NCI-H446 treated with DMSO at 0.1 percent for 48 hours (cell line): Measurements from ENCODE around the gene AUTS2.

Experiments
- DNase-seq: peaks from one replicate; lab custom pipeline; 2025; lab: John Stamatoyannopoulos, UW

The AUTS2 gene

DNA sequence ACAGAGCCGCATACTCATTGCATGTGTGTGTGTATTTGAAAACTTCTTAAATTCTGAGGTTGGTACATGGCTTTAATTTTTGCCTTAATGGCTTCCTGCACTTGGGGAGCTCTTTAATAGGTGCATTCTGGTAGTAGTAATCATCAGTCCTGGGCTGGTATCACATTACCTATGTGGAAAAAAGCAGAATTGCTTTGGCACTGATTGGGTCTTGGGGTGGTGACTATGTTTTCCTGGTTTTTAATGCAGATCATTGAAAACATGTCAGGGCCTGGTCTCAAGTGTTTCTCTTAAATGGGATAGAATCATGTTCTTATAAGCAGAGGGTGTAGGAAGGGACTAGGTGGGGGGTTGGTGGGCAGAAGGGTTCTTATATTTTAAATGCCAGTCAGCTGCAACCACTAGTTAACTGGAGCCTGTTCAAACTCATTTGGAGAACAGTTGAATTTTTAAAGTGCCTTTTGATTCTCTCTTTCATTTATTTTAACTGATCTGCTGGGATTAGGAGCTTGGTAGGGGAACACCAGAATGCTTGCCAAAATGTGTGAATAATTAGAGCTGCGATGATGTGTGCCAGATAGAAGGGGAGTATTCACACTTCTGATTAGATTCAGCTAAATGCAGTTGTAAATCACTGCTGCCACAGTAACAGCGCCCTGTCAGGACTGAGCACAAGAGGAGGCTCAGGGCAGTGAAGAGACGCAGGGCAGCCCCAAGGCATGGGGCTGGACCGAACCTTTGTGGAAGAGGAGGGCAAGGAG, 900.1 kb downstream of the AUTS2 start:
- peak; percentile 88 for DNase-seq

DNA sequence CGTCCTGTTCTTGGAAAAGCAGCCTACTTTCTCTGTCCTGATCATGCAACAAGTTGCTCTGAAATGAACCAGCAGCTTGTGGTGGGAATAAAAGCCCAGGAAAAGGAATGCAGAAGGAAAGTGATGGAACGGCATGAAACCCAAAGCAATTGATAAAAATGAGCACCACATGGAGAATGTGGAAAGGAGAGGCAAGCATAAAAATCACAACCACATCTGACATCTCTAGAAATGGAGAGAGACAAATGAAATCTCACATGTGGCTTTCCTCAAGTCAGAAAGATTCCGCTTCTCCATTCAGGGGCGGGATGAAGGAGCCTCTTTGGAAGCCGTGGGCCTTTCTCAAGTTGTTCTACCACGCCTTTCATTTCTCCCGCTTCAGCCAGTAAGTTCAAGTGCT, 902.0 kb downstream of the AUTS2 start:
- no peak for DNase-seq

DNA sequence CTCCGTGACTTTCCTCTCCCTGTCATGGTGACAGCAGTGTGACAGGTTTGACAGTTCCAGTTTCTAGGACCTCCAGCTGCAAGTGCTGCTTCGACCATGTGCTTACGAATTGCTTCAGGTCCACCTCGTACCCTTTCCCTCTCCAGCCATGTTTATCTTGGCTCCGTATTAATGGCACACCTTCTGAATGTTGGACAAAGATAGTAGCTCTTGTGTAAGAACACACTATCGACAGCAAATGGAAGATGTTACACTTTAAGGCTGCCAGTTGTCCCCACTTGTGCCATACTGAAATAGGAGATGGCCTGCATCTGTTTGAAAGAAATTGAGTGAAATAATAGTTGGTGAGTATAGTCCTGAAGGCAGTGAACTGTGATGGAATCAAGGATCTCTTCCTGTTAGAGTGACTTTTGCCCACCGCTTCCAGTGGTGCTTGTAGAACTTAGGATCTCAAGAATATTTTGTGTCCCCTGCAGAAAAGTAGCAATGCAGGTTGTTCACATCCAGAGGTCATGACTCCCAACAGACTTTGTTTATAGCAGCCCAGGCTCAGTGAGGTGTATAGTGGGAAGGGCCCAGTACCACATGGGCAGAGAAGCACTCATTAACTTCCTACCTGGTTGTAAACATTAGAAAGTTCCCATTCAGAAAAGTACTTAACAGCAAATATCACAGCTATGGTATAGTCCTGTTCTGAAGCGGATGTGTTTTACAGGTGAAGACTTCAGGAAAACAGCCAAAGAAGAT, 904.0 kb downstream of the AUTS2 start:
- no peak for DNase-seq

DNA sequence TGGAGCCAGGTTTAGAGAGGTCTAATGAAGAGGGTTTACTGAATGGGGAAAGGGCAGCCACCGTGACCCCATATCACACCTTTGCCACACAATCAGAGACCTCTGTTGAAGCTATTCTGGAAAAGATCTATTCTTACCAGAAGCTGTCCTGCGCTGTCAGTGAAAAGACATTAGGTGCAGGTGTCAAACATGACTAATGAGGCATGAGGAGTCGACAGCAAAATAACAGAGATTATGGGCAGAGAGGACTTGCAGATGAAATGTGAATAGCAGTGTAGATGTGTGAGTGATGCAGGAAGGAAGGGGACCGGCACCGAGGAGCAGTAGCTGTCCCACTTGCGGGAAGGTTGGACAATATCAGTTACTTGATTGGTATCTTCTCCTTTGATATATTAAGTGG, 906.0 kb downstream of the AUTS2 start:
- no peak for DNase-seq

DNA sequence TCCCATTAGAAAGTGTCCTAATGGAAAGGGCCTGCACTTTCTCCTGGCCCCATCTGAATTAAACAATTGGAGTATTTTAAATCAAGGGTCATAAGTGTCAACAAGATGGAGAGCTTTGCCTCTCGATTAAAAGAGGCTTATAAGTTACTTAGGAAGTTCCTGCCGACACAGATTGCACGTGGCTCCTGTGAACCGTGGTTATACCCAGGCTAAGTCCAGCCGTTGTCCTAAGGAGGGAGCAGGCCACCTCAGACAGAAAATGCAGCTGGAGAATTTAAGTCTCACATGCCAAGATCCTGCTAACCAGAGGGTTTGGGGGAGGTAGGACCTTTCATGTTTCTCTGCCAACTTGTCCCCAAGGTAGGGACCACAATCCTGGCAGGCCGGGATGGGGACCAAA, 907.2 kb downstream of the AUTS2 start:
- no peak for DNase-seq

DNA sequence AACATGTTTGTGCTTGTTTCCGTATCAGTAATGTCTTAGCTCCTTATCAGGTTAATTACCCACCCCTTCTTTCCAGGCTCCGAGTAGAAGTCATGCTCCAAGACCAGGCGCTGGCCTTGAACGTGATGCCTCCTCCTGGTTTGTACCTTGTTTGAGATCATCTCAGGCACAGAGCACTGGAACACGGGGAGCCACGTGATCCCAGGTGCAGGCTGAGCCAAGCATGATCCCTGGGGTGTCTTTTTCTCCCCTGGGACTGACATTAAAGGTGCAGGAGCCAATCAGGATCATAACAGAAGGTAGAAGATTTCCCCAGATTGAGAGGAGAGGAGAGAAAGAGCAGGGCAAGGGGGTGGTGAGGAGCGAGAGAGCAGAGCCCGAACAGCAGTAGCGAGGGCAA, 907.6 kb downstream of the AUTS2 start:
- no peak for DNase-seq

DNA sequence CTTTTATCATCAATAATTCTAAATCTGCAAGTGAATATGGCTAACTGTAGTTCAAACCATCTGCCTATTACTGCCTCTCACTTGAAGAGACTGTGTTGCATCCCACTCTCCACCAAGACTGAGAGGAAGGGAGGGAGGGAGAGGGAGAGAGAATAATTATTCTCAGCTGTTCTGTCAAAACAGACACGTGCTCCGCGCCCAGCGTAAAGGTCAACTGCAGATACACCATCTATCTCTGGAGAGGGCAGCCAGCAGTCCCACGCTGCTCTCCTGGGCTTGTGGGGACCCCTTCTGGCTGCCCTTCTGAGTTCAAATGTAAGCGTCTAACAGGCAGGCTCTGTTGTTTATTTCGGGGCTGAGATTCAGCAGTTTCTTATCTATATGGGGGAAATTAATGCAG, 908.2 kb downstream of the AUTS2 start:
- no peak for DNase-seq

DNA sequence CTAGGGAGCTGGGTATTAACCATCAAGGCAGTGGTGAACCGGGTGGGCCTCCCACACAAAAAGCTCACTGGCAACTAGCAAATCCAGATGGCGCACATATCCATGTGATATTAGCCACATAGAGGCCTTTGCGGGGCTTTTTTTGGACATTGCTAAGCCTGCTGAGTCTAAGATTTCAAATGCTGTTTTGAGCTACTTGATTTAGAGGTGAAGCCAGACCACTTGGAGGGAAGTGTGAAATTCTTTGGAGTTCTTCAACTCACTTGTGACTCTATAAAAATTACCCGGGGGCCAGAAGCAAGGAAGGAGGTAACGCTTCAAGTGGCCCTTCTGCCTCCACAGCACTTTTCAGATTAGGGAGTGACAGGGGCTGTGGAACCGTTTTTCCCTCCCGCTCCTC, 913.9 kb downstream of the AUTS2 start:
- no peak for DNase-seq

DNA sequence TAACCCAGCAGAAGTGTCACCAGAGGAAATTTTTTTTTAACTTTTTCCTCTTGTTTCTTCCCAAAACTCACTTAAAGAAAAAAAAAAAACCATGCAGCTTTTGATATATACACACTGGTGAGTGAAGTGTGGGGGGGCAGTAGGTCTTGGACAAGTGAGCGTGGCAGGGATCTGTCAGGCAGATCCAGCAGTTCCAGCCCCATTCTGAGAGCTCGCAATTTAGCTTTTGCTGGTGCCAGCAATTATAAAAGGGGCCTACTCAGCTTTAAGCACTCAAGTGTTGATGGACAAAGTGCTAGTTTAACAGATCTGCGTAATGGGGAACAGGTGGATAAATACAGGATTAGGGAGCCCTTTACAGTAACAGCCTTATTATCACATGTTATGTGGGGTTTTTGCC, 914.5 kb downstream of the AUTS2 start:
- DNase-seq: peak; percentile 74

DNA sequence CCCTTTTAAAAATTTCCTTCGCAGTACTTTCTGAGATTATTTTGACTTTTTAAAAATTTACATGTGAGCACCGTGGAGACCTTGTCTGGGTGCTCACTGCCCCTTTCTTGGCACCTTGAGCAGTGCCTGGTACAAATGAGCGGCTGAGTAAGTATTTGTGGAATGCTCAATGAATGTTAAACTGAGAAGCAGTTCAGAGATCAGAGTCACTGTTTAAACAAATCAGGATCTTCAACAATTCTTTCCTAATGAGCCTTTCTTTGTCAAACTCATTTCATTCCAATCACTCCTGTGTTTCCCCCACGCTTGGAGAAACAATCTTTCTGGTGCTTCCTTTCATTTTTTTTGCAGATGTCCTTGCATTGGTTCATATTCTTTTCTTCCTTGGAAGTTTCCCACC, 922.3 kb downstream of the AUTS2 start:
- no peak for DNase-seq

DNA sequence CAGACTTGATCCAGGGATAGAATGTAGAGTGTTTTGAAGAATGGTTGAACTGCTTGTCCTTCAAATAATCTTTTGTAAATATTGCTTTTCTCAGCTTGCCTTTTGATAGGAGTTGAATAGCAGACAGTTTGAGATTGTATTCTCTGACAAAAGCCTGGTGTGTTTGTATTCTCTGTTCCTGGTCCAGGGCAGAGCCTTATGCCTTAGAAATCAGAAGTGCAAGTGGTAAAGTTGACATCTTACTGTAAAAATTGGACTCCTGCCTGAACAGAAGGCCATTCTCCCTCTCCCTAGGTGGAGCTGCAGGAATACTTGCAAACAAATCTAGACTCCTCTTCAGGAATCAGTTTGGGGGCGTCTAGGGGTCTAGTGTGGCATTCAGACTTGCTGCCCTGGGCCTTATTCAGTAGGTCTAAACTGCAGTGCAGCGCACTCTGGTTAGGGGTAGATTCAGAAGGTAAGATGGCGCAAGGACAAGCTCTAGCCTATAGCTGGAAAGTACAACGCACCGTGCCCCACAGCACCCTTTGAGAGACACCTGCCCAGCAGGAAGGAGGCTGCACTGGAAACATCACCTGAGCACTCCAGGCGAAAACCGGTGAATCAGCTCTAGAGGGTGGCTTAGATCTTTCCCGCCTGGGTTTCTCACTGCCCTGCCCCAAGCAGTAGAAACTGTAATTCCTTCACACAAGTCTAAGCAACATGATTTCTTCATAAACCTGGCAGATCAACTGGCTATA, 925.1 kb downstream of the AUTS2 start:
- no peak for DNase-seq

DNA sequence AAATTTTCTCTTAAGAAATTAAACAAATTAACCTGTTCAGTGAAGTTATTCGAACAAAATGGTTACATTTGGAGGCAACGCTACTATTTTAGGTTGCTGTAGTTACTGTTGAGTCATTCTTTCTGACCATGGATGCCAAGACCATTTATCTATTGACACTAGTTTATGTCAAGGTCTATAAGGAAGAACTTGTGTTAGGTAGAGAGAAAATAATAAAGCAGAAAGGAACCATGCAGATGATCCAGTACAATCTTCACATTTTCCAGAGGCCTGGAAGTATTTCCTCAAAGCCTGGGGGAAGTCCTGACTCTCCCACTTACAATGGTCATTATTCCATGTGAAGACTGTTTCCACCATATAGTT, 925.7 kb downstream of the AUTS2 start:
- no peak for DNase-seq

DNA sequence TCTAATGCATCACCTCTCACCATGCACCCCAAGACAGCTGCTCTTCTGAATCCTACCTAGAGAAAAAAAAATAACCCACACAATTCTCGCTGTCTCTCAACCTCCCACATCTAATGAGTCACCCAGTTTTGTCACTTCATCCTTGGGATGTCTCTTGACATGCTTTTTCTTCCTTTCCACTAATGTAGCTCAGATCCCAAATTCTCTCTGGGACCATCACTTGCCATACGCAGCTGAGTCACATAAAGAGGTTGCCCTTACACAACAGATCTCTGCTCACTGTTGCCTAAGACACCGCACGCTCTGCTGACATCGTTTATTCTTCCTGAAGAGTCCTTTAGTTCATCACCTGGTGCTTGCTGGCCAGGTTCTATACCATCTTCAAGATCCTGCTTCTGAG, 927.7 kb downstream of the AUTS2 start:
- no peak for DNase-seq

DNA sequence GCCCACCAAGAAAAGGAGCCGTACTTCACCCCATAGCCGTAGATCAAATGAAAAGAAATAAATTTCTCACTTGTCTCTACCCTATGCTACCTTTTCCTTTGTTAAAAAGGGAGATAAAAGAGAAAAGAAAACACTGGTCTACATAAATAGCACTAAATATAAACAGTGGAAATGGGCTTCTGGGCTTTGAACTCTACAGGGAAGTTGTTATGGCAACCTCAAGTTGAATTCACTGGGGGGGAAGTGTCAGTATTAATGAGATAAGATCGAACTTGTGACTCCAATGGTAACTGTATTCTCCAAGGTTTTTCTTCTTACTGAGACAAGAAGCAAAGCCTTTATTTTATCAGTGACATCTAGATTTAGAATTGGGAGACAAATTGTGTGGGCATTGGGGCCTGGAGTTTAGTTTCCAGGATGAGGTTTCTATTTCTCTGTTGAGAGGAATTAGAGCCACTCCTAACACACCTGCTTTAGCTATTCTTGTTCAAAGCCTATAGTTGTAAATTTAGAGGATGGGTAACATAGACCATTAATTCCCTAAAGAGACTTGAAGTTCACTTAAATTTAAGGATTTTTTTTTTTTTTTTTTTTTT, 929.3 kb downstream of the AUTS2 start:
- DNase-seq: no peak

DNA sequence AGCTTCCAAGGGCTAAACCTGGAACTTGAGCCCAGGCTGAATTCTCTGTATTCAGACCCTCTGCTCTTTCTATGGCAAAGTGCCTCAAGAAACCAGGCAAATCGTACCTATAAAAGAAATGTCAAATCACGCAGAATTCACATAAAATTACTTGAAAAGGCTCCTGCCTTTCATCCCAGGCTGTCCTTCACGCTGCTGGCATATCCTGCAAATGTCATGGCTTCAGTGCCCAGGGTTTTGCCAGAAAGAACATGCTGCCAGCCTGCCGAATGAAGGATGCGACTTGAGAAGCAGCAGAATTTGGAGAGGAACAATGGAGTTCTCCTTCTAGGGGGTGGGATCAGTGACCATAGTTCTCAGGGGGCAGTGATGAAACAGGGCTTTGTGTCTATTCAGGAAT, 931.2 kb downstream of the AUTS2 start:
- DNase-seq: no peak

DNA sequence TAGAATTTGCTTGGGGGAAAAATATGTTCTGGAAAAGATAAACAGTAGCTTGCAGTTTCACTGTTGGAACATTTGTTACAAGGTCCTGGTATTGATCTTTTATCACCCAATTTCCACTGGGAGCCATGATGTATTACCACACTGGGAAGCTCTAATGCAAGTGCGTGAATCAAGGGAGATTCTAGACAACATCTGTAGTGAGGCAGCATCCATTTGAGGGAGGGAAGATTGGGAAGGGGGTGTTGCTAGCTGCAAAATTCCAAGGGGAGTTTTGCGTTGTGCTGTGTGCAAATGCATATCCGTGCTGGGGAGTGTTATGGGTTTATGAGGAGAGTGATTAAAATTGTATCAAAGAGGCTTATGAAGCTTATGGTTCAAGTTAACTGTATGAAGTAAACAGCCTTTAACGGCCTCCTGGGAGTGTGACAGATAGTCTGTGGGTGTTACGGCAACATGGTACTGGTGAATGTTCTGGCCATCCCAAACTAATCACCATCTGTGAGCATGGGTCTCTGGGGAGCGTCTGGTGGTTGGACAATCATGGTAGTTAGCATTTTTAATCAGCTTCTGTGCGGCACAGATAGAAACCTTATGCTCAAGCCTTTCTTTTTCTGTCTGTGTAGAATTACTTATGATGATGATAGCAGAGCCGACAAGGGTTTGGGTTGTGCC, 931.8 kb downstream of the AUTS2 start:
- no peak for DNase-seq

DNA sequence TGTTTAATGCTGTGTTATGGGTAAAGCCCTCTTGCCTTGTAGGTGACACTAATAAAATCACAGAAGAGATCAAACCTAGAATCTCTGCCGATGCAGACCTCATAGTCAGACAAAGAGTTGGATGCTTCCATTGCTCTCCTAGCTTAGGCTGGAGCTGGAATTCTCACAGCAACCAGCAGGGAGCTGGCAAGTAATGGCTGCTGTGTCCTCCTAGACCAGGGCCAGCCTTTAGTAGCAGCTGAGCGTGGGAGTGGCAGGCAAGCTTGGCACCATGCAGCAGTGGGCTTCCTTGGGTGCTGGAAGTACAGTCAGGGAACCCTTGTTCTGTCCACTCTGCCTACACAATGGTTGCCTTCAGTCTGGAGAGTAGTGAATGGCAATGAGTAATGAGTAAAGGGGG, 935.3 kb downstream of the AUTS2 start:
- no peak for DNase-seq

DNA sequence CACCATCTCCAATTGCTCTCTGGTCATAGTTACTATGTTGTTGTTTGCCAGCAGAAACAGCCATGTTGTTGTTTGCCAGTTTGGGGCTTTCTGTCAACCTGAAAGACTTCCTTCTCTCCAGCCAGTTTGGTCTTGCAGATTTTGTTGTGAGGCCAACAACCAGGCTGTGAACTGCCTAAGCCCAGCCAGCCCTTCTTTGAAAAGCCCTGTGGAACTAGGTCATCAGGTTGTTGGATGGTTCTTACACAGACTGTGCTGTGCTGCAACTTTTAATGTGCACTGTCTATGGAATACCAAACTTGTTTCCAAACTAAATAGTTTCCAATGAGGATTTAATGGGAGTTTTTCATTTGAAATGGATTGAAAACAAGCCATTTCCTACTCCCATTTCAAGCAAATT, 940.9 kb downstream of the AUTS2 start:
- DNase-seq: no peak

DNA sequence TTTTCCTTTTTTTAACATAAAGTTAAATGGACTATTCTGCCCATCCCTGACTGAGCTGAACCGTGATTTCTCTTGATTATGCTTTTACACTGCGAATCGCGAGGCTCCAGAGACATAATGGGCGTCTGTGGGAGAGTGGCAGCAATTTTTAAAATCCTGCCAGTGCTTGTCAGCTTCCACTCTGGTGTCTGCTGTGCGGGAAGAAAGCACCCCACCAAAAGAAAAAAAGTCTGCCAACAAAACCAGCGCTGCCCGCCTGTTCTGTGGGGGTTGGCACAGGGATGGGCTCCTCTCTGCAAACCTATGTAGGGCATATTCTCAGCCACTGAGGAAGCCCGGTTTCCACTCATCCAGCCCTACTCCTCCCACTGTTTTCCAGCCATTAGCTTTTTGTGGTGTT, 941.3 kb downstream of the AUTS2 start:
- no peak for DNase-seq

DNA sequence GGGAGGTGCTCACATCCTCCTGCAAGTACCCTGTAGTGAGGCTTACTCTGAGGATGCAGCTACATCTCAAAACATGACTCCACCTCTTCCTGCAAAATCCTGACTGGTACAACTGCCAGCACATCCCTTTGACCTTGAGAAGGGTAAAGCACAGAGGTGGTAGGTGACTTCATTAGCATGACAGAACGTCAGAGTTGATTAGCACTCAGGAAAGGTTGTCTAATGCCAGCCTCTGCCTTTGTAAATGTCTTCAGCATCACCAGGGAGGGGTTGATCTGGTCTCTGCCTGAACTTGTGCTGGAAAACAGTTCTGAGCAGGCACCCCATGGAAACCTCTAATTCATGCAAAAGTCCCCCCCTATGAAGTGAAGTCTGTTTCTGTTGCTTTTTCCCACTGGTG, 942.4 kb downstream of the AUTS2 start:
- DNase-seq: no peak

DNA sequence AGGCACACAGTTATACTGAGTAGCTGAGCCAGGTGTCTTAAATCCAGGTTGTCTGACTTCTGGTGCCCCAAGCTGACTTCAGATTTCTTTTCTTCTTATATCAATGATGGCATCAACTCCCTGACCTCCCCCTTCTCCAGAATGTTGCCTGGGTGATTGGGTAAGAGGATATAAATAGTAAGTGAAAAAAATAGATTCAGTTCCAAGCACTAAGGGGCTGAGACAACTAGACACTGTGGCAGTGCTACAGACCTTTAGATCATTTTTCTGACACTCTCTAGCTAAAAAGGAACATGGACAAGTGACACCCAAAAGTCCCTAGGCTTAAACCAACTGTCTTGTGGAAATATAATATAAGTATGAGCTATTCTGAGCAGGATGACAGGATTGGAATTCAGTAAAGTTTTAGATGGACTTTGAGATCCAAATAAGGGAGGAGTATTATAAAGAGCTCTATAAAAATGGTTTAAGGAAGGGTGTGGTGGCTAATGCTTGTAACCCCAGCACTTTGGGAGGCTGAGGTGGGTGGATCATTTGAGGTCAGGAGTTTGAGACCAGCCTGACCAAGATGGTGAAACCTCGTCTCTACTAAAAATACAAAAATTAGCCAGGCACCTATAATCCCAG, 944.6 kb downstream of the AUTS2 start:
- DNase-seq: no peak

DNA sequence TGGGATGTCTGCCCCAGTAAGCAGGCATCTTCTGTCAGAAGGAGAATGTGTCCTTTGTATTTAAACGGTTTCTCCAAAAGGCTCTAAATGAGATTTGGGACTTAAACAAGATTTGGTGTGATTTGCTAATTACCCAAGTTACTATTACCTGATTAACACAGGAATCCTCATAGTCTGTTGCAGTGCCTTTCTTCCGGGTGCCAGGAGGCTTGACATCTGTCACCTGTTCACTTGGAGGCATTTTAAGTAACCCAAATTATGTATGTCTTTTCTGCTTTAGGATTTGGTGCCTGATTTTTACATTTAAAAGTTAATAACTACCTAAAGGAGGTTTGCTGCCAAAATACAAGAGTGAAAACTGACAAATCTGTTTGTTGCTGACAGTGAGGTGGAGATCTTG, 945.7 kb downstream of the AUTS2 start:
- no peak for DNase-seq
